ENCODE results near the gene PRX.

GRCh38 chr19:40395956-40396355 lies 17.2 kb downstream of the PRX start:
- no peak for TF ChIP-seq CTCF (IDR thresholded peaks at IDR 0.05)
- no peak for TF ChIP-seq POLR2A (IDR thresholded peaks at IDR 0.05)
